Muscle layer of colon (tissue), 2 donors: ENCODE measurements around the gene XXYLT1.
"Not testable (repeated sequence)": the region's sequence is repeated elsewhere in the genome, so short reads cannot be mapped to it uniquely, and the experiment has no call there.

Experiments used
- H3K27ac ChIP-seq: one replicate; pipeline ENCODE4 v1.7.0; 2013; ENCODE audit warnings: low read depth, mild to moderate bottlenecking, low read length, moderate library complexity
- H3K27me3 ChIP-seq, 2 donors: one replicate each; pipeline ENCODE4 v1.7.0; 2013; ENCODE audit warnings: low read length in 2 of 2, mild to moderate bottlenecking in 2 of 2; ENCODE audit not compliant: insufficient read depth in 2 of 2, control insufficient read depth in 1 of 2
- H3K36me3 ChIP-seq: one replicate; pipeline ENCODE4 v1.7.0; 2013; ENCODE audit warnings: mild to moderate bottlenecking, low read length; ENCODE audit not compliant: insufficient read depth
- H3K4me1 ChIP-seq: one replicate; pipeline ENCODE4 v1.7.0; 2013; ENCODE audit warnings: mild to moderate bottlenecking, low read length; ENCODE audit not compliant: insufficient read depth
- H3K4me3 ChIP-seq, 2 donors: one replicate each; pipeline ENCODE4 v1.7.0; 2013; ENCODE audit warnings: low read length in 2 of 2, low read depth in 1 of 2, mild to moderate bottlenecking in 1 of 2, moderate library complexity in 1 of 2
- H3K9ac ChIP-seq: one replicate; pipeline ENCODE4 v1.7.0; 2013; ENCODE audit warnings: low read length
- H3K9me3 ChIP-seq: one replicate; pipeline ENCODE4 v1.7.0; 2013; ENCODE audit warnings: mild to moderate bottlenecking, low read length
- donor health status: abdominal sarcoma.
- donor health status: Adenocarcinoma of cecum.

XXYLT1 gene

DNA sequence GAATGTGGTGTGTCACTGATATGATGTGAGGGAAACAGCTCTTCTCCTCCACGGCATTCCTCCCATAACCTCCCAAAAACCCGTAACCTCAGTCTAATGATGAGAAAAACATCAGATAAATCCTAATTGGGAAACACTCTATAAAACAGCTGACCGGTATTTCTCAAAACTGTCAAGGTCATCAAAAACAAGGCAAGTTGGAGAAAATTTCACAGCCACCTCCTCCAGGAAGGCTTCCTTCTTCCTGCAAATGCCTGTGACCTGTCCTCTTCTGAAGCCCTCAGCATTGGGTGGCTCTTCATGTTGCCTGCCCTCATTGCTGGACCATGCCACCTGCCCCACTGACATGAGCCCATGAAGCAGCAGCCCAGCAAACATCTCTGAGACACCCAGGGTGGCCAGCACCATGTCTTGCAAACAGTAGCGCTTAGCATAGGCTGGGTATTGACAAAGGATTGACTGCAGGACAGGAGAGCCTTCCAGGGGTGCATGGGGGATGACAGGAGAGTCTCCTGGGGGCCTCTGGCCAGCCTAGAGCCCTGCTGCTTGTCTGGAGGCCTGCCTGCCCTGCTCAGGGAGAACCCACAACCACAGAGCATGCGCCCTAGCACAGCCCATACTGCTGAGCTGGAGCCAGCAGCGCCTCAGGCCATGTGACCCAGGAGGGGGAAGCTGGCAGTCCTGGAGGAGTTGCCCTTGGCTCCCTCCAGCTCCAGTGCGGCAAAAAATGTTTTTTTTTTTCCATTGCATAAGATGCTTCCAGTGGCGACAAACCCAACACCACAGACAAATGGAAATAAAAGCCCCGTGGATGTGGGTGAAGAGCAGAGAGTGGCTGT lies 49.7 kb downstream of the XXYLT1 start:
- H3K27ac ChIP-seq, result peak overlapping the region; percentile 77
- no peaks in the 10 kb centered on the region for H3K9me3 ChIP-seq
- H3K4me3 ChIP-seq, result no peak overlapping the region
- peaks cover 3% of the 10 kb centered on the region for H3K36me3 ChIP-seq
- H3K9ac ChIP-seq, result no peak overlapping the region
- H3K4me1 ChIP-seq, result peaks cover 33% of the 10 kb centered on the region
- no peaks in the 10 kb centered on the region for H3K27me3 ChIP-seq

DNA sequence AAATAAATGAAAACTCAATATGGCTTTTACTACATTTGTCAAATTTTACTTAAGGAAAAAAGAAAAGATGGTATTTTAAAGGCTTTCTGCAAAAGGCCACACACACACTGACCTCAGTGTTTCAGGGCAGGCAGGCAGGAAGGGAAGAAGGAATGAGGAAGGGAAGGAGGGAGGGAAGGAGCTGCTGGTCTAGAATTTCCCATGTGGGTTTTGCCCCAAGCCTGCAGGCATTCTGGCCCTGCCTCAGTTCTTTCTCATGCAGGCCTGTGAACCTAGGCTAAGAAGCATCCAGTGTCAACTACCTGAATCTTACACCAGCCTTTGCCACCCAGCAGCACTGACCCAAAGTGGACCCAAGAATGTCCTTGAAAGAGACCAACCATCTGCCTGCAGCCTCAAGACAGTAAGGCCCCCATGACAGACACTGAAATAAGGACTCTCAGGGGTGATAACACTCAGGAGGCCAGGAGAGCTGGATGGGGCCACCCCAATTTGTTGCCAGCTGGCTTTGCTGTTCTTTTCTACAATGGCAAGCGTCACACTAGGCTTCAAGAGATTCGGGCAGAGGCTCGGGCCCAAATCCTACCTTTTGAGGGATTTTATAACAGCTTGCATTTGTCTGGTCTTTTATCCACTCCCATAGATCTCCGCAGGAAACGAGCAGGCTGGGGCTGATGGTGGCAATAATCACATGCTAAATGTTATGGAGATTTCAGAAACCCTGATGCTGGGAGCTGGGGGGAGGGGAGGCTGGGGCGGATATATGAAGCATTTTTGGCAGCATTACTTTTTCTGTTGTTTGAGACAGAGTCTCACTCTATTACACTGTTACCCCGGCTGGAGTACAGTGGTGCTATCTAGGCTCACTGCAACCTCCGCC lies 51.4 kb downstream of the XXYLT1 start:
- no peak overlapping the region for H3K9ac ChIP-seq
- H3K4me1 ChIP-seq, result peaks cover 28% of the 10 kb centered on the region
- H3K36me3 ChIP-seq, result no peaks in the 10 kb centered on the region
- H3K4me3 ChIP-seq, result no peak overlapping the region
- no peak overlapping the region for H3K27ac ChIP-seq
- H3K27me3 ChIP-seq, result no peaks in the 10 kb centered on the region
- H3K9me3 ChIP-seq, result no peaks in the 10 kb centered on the region

DNA sequence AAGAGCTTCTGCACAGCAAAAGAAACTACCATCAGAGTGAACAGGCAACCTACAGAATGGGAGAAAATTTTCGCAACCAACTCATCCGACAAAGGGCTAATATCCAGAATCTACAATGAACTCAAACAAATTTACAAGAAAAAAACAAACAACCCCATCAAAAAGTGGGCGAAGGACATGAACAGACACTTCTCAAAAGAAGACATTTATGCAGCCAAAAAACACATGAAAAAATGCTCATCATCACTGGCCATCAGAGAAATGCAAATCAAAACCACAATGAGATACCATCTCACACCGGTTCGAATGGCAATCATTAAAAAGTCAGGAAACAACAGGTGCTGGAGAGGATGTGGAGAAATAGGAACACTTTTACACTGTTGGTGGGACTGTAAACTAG lies 52.6 kb downstream of the XXYLT1 start:
- not testable (repeated sequence) for H3K9me3 ChIP-seq, H3K36me3 ChIP-seq, H3K27me3 ChIP-seq, H3K27ac ChIP-seq, H3K9ac ChIP-seq, H3K4me3 ChIP-seq
- peaks cover 15% of the 10 kb centered on the region for H3K4me1 ChIP-seq

DNA sequence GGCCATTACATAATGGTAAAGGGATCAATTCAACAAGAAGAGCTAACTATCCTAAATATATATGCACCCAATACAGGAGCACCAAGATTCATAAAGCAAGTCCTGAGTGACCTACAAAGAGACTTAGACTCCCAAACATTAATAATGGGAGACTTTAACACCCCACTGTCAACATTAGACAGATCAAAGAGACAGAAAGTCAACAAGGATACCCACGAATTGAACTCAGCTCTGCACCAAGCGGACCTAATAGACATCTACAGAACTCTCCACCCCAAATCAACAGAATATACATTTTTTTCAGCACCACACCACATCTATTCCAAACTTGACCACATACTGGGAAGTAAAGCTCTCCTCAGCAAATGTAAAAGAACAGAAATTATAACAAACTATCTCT lies 55.4 kb downstream of the XXYLT1 start:
- not testable (repeated sequence) for H3K27me3 ChIP-seq, H3K9me3 ChIP-seq, H3K36me3 ChIP-seq, H3K4me1 ChIP-seq, H3K9ac ChIP-seq, H3K4me3 ChIP-seq, H3K27ac ChIP-seq

DNA sequence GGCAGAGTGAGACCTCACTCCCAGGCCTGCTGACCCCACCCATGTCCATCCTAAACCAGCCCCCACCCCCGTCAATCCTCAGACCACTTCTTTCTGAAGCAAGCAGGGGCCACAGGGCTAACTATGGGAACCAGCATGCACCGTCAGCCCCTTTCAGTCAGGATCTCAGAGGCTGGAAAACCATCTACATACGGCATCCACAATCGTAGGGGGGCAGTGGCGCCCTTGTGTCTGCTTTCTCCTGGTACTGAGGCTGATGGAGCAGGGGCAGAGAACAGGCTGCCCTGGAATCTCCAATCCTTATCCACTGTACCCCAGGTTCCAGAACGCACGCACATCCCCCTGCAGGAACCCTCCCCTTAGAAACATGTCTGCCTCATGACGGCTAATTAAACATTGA lies 56.6 kb downstream of the XXYLT1 start:
- Histone ChIP-seq H3K27me3 (no peaks in the 10 kb centered on the region), H3K4me3 (no peak overlapping the region), H3K9ac (no peak overlapping the region), H3K4me1 (peaks cover 19% of the 10 kb centered on the region), H3K9me3 (no peaks in the 10 kb centered on the region), H3K27ac (no peak overlapping the region), H3K36me3 (no peaks in the 10 kb centered on the region)

DNA sequence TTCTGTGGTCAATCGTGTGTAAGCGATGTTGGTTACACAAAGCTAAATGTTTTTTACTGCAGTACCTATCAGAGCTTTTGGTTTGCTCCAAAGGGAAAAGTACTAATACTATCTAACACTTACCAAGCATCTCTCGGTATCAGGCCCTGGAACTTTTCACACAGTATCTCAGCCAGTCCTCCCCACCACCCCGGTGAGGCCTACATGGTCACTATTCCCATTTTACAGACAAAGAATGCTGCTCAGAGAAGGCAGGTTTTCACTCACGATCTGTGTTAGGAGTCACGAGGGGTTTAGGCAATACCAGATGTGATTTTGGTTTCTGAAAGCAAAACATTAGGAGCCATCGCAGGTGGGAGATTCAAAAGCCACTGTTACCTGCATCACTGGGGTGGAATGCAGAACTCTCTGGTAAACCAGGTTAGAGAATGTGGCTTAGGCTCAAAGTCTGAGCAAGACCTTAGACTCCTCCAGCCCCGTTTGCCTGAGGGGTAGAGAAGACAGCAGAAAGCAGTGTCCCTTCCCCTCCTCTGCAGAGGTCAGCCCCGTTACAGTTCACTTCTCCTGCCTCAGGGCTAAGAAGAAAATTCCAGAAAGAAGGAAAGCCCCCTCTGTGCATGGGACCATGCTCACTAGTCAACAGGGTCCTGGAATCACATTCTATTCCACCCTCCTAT lies 57.2 kb downstream of the XXYLT1 start:
- Histone ChIP-seq H3K9me3 (no peaks in the 10 kb centered on the region), H3K27ac (no peak overlapping the region), H3K36me3 (no peaks in the 10 kb centered on the region), H3K4me3 (no peak overlapping the region), H3K9ac (no peak overlapping the region), H3K4me1 (peaks cover 25% of the 10 kb centered on the region), H3K27me3 (no peaks in the 10 kb centered on the region)

DNA sequence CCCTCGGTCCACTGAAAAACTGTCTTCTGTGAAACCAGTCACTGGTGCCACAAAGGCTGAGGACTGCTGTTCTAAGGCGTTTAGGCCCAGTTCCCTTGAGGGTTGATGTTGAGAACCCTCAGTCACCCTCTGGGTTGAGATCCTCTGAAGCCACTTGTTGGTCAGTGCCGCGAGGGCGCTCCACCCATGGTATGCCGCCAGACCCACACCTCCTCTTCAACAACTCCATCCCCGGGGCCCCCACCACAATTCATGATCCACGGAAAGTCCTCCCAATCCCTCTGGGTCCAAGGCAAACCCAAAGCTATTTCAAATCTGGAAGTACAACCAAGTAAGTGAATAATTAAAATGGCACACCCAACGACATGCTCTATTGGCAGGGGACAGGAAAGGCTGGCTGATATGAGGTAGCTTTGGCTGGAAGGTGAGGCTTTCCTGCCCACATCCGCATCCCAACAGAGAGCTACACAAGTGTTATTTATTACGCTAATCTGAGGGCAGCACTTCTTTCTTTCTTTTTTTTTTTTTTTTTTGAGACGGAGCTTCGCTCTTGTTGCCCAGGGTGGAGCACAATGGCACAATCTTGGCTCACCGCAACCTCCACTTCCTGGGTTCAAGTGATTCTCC lies 58.1 kb downstream of the XXYLT1 start:
- Histone ChIP-seq H3K9ac (no peak overlapping the region), H3K4me3 (no peak overlapping the region), H3K9me3 (no peaks in the 10 kb centered on the region), H3K36me3 (no peaks in the 10 kb centered on the region), H3K27ac (no peak overlapping the region), H3K4me1 (peaks cover 32% of the 10 kb centered on the region), H3K27me3 (no peaks in the 10 kb centered on the region)

DNA sequence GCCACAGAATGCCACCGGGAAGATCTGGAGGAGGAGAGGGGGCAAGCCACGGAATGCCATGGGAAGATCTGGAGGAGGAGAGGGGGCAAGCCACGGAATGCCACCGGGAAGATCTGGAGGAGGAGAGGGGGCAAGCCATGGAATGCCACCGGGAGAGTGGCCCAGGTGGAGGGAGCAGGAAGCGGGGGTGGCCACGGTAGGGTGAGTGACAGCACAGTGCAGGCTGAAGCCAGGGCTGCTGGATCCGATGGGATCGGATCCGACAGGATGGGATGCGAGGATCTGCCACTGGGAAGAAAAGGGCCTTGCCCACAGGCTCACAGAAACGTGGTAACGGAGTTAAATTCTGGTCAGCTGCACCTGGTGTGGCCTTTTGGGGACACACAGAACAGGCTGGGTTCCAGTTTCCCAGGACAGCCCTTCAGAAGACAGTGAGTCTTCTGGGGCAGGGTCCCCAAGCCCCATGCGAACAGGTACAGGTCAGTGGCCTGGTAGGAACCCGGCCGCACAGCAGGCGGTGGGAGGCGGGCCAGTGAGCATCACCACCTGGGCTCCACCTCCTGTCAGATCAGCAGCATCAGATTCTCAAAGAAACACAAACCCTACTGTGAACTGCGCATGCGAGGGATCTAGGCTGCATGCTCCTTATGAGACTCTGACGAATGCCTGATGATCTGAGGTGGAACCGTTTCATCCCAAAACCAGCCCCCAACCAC lies 58.8 kb downstream of the XXYLT1 start:
- no peaks in the 10 kb centered on the region for H3K27me3 ChIP-seq
- no peak overlapping the region for H3K27ac ChIP-seq
- H3K36me3 ChIP-seq, result no peaks in the 10 kb centered on the region
- H3K9me3 ChIP-seq, result no peaks in the 10 kb centered on the region
- H3K9ac ChIP-seq, result no peak overlapping the region
- peaks cover 32% of the 10 kb centered on the region for H3K4me1 ChIP-seq
- no peak overlapping the region for H3K4me3 ChIP-seq

DNA sequence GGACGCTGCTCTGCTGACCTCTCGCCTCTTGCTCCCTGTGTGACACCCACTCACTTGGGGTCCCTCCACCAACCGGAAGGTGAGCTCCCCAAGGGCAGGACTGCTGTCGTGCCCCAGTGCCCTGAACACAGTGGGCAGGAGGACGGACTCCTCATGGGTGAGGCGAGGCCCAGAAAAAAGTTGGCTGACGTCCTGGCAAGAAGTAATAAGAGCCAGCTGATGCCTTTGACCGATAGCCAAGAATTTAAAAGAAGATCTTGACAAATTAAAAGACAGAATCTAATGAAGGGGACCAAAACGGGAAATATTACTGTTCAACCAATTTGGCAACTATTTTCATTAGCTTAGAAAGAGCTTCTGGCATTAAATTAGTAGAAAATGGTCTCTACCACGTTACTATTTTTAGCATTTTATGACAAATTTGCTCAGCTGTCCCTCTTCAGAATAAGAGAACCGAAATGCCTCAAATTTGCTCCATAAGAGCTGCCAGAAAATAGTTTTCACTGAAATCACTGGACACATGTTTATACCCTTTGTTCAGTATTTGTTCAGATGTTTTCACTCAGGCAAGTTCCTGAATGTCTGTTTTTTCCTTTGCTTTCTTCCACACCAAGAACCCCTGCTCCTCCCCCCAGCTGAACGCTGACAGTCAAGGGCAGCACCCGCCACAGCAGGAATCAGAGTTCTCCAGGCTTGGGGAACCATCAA lies 60.5 kb downstream of the XXYLT1 start:
- Histone ChIP-seq H3K27me3 (no peaks in the 10 kb centered on the region), H3K27ac (peak overlapping the region; percentile 79), H3K9ac (peak overlapping the region; percentile 44), H3K36me3 (no peaks in the 10 kb centered on the region), H3K4me1 (peaks cover 33% of the 10 kb centered on the region), H3K4me3 (peak overlapping the region in 1 of 2 donors; percentile 38), H3K9me3 (no peaks in the 10 kb centered on the region)

DNA sequence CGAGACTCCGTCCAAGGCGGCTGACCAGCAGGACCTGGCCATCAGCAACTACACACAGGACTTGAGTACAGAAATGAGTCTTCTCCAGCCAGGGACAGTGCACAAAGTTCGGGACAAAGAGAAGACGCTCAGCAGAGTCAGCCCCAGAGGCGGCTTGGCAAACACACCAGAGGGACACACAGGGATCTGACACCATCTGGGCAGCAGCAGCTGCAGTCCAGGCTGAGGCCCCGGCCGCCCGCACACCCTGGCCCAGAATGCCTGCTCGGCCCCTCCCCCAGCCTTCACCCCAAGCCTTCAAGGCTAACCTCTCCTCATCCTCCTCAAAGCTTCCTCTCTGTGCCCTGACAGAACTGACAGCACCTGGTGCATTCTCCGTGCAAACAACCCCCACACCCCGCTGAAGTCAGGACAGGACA lies 61.1 kb downstream of the XXYLT1 start:
- Histone ChIP-seq H3K4me3 (peak overlapping the region in 1 of 2 donors; percentile 38), H3K27me3 (no peaks in the 10 kb centered on the region), H3K36me3 (no peaks in the 10 kb centered on the region), H3K27ac (peak overlapping the region; percentile 79), H3K9ac (peak overlapping the region; percentile 44), H3K9me3 (no peaks in the 10 kb centered on the region), H3K4me1 (peaks cover 38% of the 10 kb centered on the region)
